Suppressor macrophage treated with lipopolysaccharide for 1 hour (primary cell): Measurements from ENCODE around the gene GADD45A.
"Not testable (repeated sequence)": the region's sequence is repeated elsewhere in the genome, so short reads cannot be mapped to it uniquely, and the experiment has no call there.

ENCODE experiments used
- DNase-seq, 3 donors: peaks; one replicate each; pipeline ENCODE4 v3.0.0-alpha.2; 2020 to 2022

Gene GADD45A

GRCh38 chr1:67685067-67685557 lies at the start of gene GADD45A:
Gene GADD45A (plus strand): TSS chr1:67685201. CDS start chr1:67685495, 294 bp downstream.
- peak; percentile 97 to 99 (median 98) for DNase-seq

GRCh38 chr1:67636146-67636545 lies 48.9 kb upstream of the GADD45A start:
- no peak for DNase-seq

- no peak for DNase-seq
These were observed 45.6 kb upstream of the GADD45A start for GRCh38 chr1:67639361-67639760.

- no peak for DNase-seq
These were observed 42.4 kb upstream of the GADD45A start for GRCh38 chr1:67642629-67643028.

- no peak for DNase-seq
These were observed 40.4 kb upstream of the GADD45A start for GRCh38 chr1:67644566-67644965.

GRCh38 chr1:67645495-67646144 lies 39.4 kb upstream of the GADD45A start:
- DNase-seq, result no peak

- DNase-seq, result peak; percentile 31 to 71 (median 56)
These were observed 38.6 kb upstream of the GADD45A start for GRCh38 chr1:67646145-67647035.

GRCh38 chr1:67647036-67647798 lies 37.8 kb upstream of the GADD45A start:
- DNase-seq, result no peak

- no peak for DNase-seq
These were observed 37.1 kb upstream of the GADD45A start for GRCh38 chr1:67647814-67648358.

GRCh38 chr1:67648582-67649326 lies 36.2 kb upstream of the GADD45A start:
- no peak for DNase-seq

GRCh38 chr1:67650061-67650460 lies 34.9 kb upstream of the GADD45A start:
- DNase-seq, result no peak

GRCh38 chr1:67651031-67651430 lies 34.0 kb upstream of the GADD45A start:
- no peak for DNase-seq

- DNase-seq, result peak; percentile 67 to 71 (median 70)
These were observed 32.2 kb upstream of the GADD45A start for GRCh38 chr1:67652800-67653199.

GRCh38 chr1:67653304-67653703 lies 31.7 kb upstream of the GADD45A start:
- peak in 2 of 3 donors; percentile 30 to 34 for DNase-seq

GRCh38 chr1:67655581-67655980 lies 29.4 kb upstream of the GADD45A start:
- DNase-seq, result no peak

GRCh38 chr1:67657152-67657551 lies 27.8 kb upstream of the GADD45A start:
- not testable (repeated sequence) for DNase-seq

- DNase-seq, result no peak
These were observed 25.8 kb upstream of the GADD45A start for GRCh38 chr1:67659229-67659628.

- DNase-seq, result no peak
These were observed 22.1 kb upstream of the GADD45A start for GRCh38 chr1:67662884-67663283.

- DNase-seq, result no peak
These were observed 21.0 kb upstream of the GADD45A start for GRCh38 chr1:67664048-67664447.

GRCh38 chr1:67665307-67665706 lies 19.7 kb upstream of the GADD45A start:
- DNase-seq, result not testable (repeated sequence)

GRCh38 chr1:67666636-67667035 lies 18.4 kb upstream of the GADD45A start:
- DNase-seq, result no peak

GRCh38 chr1:67668660-67669059 lies 16.3 kb upstream of the GADD45A start:
- DNase-seq, result no peak
